ENCODE measurements around the gene TESK1. TPM values are rescaled to one million over a fixed set of nuclear protein-coding genes. Genes with fewer than 3 reads are reported as not detected.

Gene TESK1, protein sequence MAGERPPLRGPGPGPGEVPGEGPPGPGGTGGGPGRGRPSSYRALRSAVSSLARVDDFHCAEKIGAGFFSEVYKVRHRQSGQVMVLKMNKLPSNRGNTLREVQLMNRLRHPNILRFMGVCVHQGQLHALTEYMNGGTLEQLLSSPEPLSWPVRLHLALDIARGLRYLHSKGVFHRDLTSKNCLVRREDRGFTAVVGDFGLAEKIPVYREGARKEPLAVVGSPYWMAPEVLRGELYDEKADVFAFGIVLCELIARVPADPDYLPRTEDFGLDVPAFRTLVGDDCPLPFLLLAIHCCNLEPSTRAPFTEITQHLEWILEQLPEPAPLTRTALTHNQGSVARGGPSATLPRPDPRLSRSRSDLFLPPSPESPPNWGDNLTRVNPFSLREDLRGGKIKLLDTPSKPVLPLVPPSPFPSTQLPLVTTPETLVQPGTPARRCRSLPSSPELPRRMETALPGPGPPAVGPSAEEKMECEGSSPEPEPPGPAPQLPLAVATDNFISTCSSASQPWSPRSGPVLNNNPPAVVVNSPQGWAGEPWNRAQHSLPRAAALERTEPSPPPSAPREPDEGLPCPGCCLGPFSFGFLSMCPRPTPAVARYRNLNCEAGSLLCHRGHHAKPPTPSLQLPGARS
- polyA plus RNA-seq (ENCODE audit: insufficient read length in 3 of 3): 10 to 100 TPM; 44.2 to 46.7 (median 46.4) TPM
- long read RNA-seq, donor 1, transcript TESK1-201 (10 exons, 2,421 nt): major isoform, 10 of 20 reads
- long read RNA-seq, donor 1, partial matches to known transcripts: 8 of 20 reads
- long read RNA-seq, donor 1, other reads (novel, unspliced or antisense): 0 of 20 reads
- long read RNA-seq, donor 2, transcript TESK1-201 (10 exons, 2,421 nt): major isoform, 16 of 18 reads
- long read RNA-seq, donor 2, partial matches to known transcripts: 0 of 18 reads
- long read RNA-seq, donor 2, other reads (novel, unspliced or antisense): 0 of 18 reads
- long read RNA-seq, donor 3, transcript TESK1-201 (10 exons, 2,421 nt): major isoform, 5 of 6 reads
- long read RNA-seq, donor 3, partial matches to known transcripts: 0 of 6 reads
- long read RNA-seq, donor 3, other reads (novel, unspliced or antisense): 0 of 6 reads
- long read RNA-seq, donor 4, transcript TESK1-201 (10 exons, 2,421 nt): major isoform, 10 of 31 reads
- long read RNA-seq, donor 4, partial matches to known transcripts: 21 of 31 reads
- long read RNA-seq, donor 4, other reads (novel, unspliced or antisense): 0 of 31 reads
- long read RNA-seq, donor 5, transcript TESK1-201 (10 exons, 2,421 nt): major isoform, 5 of 12 reads
- long read RNA-seq, donor 5, partial matches to known transcripts: 6 of 12 reads
- long read RNA-seq, donor 5, other reads (novel, unspliced or antisense): 0 of 12 reads
- long read RNA-seq, donor 6, transcript TESK1-201 (10 exons, 2,421 nt): major isoform, 8 of 8 reads
- long read RNA-seq, donor 6, partial matches to known transcripts: 0 of 8 reads
- long read RNA-seq, donor 6, other reads (novel, unspliced or antisense): 0 of 8 reads
- long read RNA-seq, donor 7, transcript TESK1-201 (10 exons, 2,421 nt): major isoform, 8 of 48 reads
- long read RNA-seq, donor 7, partial matches to known transcripts: 40 of 48 reads
- long read RNA-seq, donor 7, other reads (novel, unspliced or antisense): 0 of 48 reads
- long read RNA-seq, donor 8, transcript TESK1-201 (10 exons, 2,421 nt): major isoform, 9 of 11 reads
- long read RNA-seq, donor 8, partial matches to known transcripts: 0 of 11 reads
- long read RNA-seq, donor 8, other reads (novel, unspliced or antisense): 0 of 11 reads
- long read RNA-seq, donor 9, transcript TESK1-201 (10 exons, 2,421 nt): major isoform, 13 of 22 reads
- long read RNA-seq, donor 9, partial matches to known transcripts: 8 of 22 reads
- long read RNA-seq, donor 9, other reads (novel, unspliced or antisense): 0 of 22 reads
- long read RNA-seq, donor 10, transcript TESK1-201 (10 exons, 2,421 nt): major isoform, 8 of 17 reads
- long read RNA-seq, donor 10, partial matches to known transcripts: 9 of 17 reads
- long read RNA-seq, donor 10, other reads (novel, unspliced or antisense): 0 of 17 reads
- long read RNA-seq, donor 11, partial matches to known transcripts: 7 of 11 reads
- long read RNA-seq, donor 11, other reads (novel, unspliced or antisense): 0 of 11 reads
- long read RNA-seq, donor 12, transcript TESK1-201 (10 exons, 2,421 nt): major isoform, 8 of 14 reads
- long read RNA-seq, donor 12, partial matches to known transcripts: 5 of 14 reads
- long read RNA-seq, donor 12, other reads (novel, unspliced or antisense): 0 of 14 reads
- long read RNA-seq, donor 13, partial matches to known transcripts: 8 of 11 reads
- long read RNA-seq, donor 13, other reads (novel, unspliced or antisense): 0 of 11 reads
- long read RNA-seq, donor 14: 0 reads
- long read RNA-seq, donor 15, transcript TESK1-201 (10 exons, 2,421 nt): major isoform, 11 of 25 reads
- long read RNA-seq, donor 15, partial matches to known transcripts: 13 of 25 reads
- long read RNA-seq, donor 15, other reads (novel, unspliced or antisense): 0 of 25 reads
- long read RNA-seq, donor 16, transcript TESK1-201 (10 exons, 2,421 nt): major isoform, 5 of 7 reads
- long read RNA-seq, donor 16, partial matches to known transcripts: 0 of 7 reads
- long read RNA-seq, donor 16, other reads (novel, unspliced or antisense): 0 of 7 reads

DNA sequence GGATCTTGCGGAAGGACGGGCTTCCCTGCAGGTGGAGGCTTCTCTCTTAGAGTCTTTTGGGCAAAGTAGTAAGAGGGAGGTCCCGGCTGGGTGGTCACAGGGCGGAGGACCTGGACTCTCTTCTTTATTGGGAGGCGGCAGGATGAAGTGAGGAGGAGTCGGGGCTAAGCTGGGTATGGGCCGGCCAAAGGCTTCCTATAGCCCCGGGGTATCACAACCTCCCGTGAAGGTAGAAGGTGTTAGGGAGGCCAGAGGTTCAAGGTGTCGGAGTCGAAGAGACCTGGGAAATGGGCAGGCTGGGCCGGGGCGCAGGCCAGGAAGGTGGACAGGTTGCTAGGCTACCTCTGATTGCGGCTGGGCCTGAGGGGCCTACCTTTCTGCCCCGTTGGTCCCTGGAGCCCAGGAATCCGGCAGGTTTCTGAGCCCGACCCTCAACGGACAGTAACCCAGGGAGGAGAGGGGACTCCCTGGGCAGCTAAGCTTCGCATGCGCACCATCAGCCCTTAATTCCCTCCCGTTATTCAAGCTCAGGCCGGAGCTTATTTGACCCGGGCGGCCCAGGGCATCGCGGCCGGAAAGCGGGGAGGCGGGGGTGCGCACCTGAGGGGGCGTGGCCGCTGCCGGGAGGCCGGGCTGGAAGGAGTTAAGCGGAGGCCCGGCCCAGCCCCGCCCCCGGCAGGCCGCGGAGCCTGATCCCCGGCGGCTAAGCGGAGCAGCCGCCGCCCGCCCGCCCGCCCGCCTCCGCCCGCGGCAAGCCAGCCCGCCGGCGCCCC, at the start of gene TESK1:
TESK1 (plus strand) TSS at position 685 of the 773 bp plus-strand sequence. CDS start 358 bp downstream, outside the sequence.
- DNase-seq: peak; percentile 60

DNA sequence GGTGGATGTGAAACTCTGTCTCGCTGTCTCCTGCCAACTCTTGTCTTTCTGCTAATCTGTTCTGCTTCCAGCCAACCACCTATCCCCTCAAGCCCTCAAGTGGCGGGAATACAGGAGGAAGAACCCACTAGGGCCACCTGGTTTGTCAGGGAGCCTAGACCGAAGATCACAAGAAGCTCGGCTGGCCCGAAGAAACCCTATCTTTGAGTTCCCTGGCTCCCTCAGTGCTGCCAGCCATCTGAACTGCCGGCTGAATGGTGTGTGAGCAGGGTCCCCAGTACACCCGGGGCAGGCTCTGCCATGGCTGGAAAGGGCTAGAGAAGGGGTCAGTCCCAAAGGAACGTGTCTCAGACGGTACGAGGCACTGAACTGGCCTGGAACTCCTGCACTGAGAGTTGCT, 49.2 kb upstream of the TESK1 start:
- DNase-seq: no peak

DNA sequence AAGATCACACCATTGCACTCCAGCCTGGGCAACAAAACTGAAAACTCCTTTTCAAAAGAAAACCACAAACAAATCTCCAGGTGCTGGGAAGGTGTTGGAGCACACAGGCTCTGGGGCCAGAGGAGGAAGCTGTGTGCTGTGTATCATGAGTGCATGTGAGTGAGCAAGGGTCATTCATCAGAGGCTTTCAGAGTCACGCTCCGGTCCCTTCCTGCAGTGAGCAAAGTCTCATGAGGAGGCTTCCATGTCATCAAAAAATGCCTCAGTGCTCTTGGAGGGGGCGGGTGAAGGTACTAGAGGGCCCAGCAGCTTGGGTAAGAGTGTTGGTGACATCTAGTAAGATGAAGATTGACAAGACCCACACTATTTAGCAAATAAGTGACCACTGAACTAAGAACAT, 48.3 kb upstream of the TESK1 start:
- no peak for DNase-seq

DNA sequence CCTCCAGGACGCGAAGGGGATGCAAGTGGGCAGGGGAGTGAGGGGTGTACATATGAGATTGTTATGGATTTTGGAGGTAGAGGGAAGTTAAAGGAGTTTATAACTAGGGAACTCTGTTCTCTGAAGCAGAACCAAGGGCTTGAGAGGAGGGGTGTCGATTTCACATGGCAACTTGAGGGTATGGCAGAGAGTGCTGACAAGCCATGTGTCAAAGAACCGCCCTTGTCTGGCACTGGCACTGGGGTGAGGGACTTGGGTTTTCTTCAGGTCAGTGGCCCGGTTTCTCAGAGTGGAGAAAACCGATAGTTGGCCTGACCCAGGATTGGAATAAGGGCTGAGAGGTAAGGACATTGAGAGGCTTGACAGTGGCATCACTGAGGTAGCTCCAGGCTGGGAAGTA, 47.7 kb upstream of the TESK1 start:
- no peak for DNase-seq

DNA sequence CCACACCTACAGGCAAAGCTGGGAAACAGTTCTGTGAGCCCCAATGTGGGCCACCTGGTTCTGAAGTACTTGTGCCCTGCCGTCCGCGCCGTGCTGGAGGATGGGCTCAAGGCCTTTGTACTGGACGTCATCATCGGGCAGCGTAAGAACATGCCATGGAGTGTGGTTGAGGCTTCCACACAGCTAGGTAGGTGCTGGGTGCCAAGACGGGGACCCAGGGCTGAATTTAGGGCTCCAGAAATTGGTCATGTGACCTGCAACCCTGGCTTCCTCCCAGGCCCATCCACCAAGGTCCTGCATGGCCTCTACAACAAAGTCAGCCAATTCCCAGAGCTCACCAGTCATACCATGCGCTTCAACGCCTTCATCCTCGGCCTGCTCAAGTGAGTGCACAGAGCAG, 46.9 kb upstream of the TESK1 start:
- no peak for DNase-seq

DNA sequence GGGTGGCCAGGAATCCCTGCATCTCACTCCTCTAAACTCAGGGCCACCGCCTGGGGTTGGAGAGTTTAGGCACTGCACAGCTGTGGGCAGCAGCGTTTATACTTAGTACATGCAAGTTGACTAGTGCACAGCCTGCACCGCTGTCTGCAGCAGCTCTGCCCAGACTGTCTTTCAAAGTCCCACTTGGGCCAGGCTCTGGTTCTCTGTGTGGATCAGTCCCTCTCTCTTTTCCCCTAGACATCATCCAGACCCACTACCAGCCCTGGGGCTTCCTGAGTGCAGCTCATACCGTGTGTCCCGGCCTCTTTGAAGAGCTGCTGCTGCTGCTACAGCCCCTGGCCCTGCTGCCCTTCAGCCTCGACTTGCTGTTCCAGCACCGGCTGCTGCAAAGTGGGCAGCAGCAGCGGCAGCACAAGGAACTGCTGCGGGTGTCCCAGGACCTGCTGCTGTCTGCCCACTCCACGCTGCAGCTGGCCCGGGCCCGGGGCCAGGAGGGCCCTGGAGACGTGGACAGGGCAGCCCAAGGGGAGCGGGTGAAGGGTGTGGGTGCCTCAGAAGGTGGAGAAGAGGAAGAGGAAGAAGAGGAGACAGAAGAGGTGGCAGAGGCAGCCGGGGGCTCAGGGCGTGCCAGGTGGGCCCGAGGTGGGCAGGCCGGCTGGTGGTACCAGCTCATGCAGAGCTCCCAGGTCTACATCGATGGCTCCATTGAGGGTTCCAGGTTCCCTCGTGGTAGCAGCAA, 45.1 kb upstream of the TESK1 start:
- DNase-seq: no peak

DNA sequence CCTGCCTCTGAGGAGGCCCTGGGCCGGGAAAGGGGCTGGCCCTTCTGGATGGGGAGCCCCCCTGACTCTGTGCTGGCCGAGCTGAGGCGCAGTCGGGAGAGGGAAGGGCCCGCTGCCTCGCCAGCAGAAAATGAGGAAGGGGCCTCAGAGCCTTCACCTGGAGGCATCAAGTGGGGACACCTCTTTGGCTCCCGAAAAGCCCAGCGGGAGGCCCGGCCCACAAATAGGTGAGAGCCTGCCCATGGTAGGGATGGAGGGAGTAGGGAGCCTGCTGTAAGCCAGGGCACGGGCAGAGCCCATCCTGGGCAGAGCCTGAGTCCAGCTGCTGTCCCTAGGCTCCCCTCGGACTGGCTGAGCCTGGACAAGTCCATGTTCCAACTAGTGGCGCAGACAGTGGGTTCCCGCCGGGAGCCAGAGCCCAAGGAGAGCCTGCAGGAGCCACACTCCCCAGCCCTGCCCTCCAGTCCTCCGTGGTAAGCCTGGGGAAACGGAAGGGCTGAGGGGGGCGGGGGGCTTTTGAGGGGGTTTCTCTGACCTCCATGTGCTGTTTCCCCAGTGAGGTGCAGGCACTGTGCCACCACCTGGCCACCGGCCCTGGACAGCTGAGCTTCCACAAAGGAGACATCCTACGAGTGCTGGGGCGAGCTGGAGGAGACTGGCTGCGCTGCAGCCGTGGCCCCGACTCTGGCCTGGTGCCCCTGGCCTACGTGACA, 44.3 kb upstream of the TESK1 start:
- DNase-seq: no peak

DNA sequence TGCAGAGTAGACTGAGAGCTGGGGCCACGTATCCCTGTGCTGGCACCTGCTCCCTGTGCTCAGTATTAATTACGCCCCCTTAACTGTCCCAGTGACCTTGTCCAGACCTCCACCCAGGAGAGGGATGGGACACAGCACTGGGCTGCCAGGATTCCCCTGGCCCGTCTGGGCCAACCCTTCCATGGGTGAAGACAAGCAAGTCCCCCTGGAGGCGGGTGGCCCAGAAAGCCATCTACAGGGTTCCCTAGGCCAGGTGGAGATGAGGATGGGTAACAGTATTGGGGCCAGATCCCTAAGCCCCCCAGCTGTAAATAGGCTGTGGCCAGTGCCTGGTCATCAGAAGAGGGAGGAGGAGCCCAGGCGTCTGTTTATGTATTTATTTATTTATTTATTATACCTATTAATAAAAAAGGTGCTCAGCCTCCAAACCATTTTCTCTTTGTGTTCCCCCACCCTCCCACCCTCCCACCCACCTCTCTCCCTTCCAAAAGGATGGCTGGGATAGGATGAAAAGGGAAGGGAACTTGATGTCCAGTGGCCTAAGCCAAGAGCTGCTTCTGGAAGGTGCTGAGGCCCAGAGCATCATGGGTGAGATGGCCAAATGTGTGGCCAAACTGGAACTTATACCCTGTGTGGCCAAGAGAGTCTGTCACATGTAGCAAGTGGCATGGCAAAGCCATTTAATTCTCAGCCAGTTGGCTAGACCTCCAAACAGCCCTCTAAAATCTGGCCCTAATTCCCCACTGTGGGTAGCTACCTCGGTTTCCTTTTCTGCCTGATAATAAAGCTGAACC, 43.4 kb upstream of the TESK1 start:
- DNase-seq: no peak

DNA sequence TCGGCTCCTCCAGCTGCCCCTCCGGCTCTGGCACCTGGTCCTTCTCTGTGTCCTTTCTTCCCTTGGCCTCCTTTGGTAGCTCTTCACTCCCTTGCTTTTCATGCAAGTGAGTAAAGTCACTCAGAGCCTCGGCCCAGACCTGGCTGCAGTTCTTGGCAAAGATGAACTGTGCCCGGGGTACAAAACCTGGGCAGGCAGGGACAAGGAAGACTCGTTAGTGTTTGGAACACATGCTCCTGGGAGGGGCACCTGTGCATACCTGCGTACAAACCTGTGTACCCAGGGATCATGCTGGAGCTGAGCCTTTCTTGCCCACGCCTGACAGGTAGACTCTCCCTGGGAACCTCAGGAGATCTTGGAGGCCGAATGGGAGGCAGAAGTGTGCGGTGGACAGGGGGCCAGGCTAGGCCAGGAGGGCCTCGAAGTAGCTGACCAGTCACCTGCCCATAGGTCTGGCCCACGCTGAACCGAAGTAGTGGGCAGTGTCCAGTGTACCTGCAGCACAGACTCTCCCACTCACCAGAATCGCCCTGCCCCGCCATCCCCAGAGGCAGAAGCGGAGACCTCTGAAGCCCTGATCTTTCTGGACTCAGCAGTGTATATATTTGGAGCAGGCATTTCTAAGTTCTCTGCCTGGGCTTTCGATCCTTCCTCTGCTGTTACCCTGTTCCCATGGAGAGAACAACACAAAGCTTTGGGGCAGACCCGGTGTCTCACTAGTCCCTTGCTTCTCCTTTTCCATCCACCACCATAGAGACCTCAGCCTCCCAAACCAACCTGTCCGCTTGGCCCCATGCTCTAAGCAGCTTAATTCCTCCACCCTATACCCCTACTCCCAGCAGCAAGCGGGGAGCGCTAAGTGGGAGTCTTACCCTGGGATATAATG, 41.9 kb upstream of the TESK1 start:
- no peak for DNase-seq

DNA sequence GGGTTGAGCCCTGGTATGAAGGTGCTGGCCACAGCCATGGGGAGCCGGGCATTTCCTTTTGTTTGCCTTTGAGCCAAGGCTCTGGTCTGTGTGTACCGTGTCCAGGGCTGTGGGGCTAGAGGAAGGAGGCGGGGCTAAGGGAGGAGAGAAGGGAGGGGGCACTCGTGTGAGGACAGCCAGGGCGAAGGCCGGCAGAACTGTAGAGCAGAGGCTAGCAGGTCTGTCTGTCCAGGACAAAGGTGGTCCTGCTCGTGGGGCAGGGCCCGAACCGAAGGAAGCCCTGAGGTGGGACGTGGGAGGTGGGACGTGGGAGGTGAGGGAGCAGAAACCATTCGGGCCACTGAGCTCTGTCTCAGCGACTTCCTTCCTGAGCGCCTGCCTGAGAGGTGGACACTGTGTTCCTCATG, 41.3 kb upstream of the TESK1 start:
- DNase-seq: peak; percentile 47

DNA sequence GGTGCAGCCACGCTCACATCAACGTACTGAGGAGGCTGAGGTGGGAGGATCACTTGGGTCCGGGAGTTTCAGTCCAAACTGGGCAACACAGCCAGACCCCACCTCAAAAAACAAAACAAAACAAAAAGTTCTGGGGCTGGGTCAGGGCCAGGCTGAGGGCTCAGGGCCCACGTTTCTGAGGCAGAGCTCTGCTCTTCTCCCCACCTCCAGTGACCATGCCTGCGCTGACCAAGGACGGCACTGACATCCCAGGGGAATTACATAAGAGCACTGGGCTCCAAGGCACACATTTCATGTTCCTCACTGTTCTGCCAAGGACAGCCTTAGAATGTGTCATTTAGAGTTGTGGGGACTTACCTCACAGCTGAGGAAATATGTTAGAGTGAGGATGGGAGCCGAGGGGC, 40.4 kb upstream of the TESK1 start:
- no peak for DNase-seq

DNA sequence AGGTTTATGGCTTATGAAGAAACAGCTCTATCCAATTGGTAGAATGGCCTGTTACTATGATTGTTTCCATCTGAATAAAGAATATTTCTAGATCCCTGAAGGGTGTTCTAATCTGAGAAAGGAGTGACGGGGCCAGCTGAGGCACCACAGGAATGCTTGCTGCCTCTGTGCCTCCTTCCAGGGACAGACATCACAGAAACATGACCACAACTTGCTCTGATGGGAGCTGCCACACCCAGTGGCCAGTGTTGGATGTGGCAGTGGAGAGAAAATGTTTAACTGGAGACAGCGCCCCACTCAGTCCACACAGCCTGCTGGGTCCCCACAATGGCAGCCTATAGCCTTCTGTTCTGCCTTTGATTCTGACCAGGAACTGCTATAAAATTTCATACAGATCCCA, 38.6 kb upstream of the TESK1 start:
- DNase-seq: no peak

DNA sequence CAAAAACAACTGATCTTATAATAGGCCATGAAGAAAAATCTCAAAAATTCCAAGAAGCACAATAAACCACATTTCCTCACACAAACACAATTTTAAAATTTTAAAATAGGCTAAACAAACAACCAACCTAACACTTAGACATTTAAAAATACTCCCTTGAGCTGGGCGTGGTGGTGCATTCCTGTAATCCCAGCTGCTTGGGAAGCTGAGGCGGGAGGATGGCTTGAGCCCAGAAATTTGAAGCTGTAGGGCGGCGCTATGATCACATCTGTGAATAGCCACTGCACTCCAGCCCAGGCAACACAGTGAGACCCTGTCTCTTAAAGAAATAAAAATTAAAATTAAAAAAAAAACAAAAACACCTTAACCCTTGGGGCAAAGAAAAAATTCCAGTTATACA, 36.9 kb upstream of the TESK1 start:
- no peak for DNase-seq

DNA sequence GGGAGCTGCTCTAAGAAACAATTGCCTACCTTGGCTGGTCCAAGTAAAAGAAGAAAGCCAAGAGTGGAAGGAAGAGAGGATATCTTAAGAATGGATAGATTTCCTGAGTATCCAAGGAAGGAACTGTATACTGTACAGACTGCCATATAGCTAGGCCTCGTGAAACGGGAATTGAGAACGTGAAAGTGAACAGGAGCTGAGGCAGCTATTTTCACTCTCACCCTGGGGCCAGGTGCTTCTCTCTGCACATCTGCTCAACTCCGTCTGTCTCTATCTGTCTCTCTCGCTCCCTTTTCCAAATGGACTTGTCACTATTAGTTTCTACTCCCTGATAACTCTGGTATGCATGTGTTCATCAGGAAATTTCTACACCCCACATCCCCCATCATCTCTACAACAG, 35.9 kb upstream of the TESK1 start:
- no peak for DNase-seq
